MM.1S (cell line): ENCODE data around the gene PARVB.

ENCODE experiments used
- DNase-seq: peaks from one replicate; pipeline ENCODE4 v3.0.0-alpha.2; 2015
- H2AFZ ChIP-seq: fragments of 300-600 bp; sonication (generic); 2 replicates; pipeline ENCODE4 v1.6.0; 2016; ENCODE audit warnings: antibody characterized with exemption, low read length
- H3F3A ChIP-seq: fragments of 300-600 bp; sonication (generic); 2 replicates; pipeline ENCODE4 v1.6.1; 2016; ENCODE audit warnings: mild to moderate bottlenecking, antibody characterized with exemption, low read length, moderate library complexity, mixed read lengths; ENCODE audit not compliant: insufficient read depth
- H3K27ac ChIP-seq: fragments of 300-600 bp; sonication (generic); 2 replicates; pipeline ENCODE4 v1.5.1; 2016; ENCODE audit warnings: mild to moderate bottlenecking, low read length
- H3K27me3 ChIP-seq: fragments of 300-600 bp; sonication (generic); replicated peaks from 2 replicates; pipeline ENCODE4 v1.6.0; 2016; ENCODE audit warnings: low read length; ENCODE audit not compliant: insufficient read depth
- H3K36me3 ChIP-seq: fragments of 300-600 bp; sonication (generic); replicated peaks from 2 replicates; pipeline ENCODE4 v1.6.1; 2016; ENCODE audit warnings: mild to moderate bottlenecking, low read length, mixed read lengths; ENCODE audit not compliant: insufficient read depth
- H3K4me1 ChIP-seq: fragments of 300-600 bp; sonication (generic); 2 replicates; pipeline ENCODE4 v1.6.1; 2016; ENCODE audit warnings: low read length, mixed read lengths
- H3K4me2 ChIP-seq: fragments of 300-600 bp; sonication (generic); 2 replicates; pipeline ENCODE4 v1.6.0; 2016; ENCODE audit warnings: low read depth, low read length
- H3K4me3 ChIP-seq: fragments of 300-600 bp; sonication (generic); 2 replicates; pipeline ENCODE4 v1.5.1; 2016; ENCODE audit warnings: low read length, mixed read lengths
- H3K79me2 ChIP-seq: fragments of 300-600 bp; sonication (generic); 2 replicates; pipeline ENCODE4 v1.6.1; 2016; ENCODE audit warnings: mixed run types, low read length, mixed read lengths
- H3K9ac ChIP-seq: fragments of 300-600 bp; sonication (generic); 2 replicates; pipeline ENCODE4 v1.6.1; 2016; ENCODE audit warnings: low read length, mixed read lengths
- H3K9me2 ChIP-seq: fragments of 300-600 bp; sonication (generic); replicated peaks from 2 replicates; pipeline ENCODE4 v1.6.1; 2016; ENCODE audit warnings: mild to moderate bottlenecking, low read length, mixed read lengths; ENCODE audit not compliant: insufficient read depth
- H3K9me3 ChIP-seq: fragments of 300-600 bp; sonication (generic); replicated peaks from 2 replicates; pipeline ENCODE4 v1.6.1; 2016; ENCODE audit warnings: mild to moderate bottlenecking, low read length, mixed read lengths; ENCODE audit not compliant: insufficient read depth
- H4K20me1 ChIP-seq: fragments of 300-600 bp; sonication (generic); 2 replicates; pipeline ENCODE4 v1.6.1; 2016; ENCODE audit warnings: mild to moderate bottlenecking, low read length, moderate library complexity, mixed read lengths; ENCODE audit not compliant: insufficient read depth
- CTCF ChIP-seq: fragments of 300-600 bp; sonication (generic); IDR thresholded peaks from 2 replicates; pipeline ENCODE4 v1.5.1; 2016; ENCODE audit warnings: antibody characterized with exemption, low read length, mixed read lengths
- EZH2 ChIP-seq: fragments of 300-600 bp; sonication (generic); optimal IDR thresholded peaks from 2 replicates; pipeline ENCODE3; 2017; ENCODE audit warnings: low read depth, mild to moderate bottlenecking, antibody characterized with exemption, low read length, mixed read lengths
- EZH2phosphoT487 ChIP-seq: fragments of 300-600 bp; sonication (generic); IDR thresholded peaks from 2 replicates; pipeline ENCODE4 v1.6.1; 2018; ENCODE audit warnings: antibody characterized with exemption, low read length

Gene PARVB

GRCh38 chr22:43996170-43996980 lies 27.7 kb upstream of the PARVB start:
- Histone ChIP-seq H3F3A (no peaks in the 10 kb centered on the region), H3K4me3 (peak overlapping the region; percentile 75), H3K4me2 (peak overlapping the region; percentile 89), H4K20me1 (no peaks in the 10 kb centered on the region), H3K9me3 (no peaks in the 10 kb centered on the region), H3K27me3 (no peaks in the 10 kb centered on the region), H3K9ac (peak overlapping the region; percentile 44; the same call in 1 of the 2 replicates), H3K9me2 (no peaks in the 10 kb centered on the region), H3K27ac (no peak overlapping the region), H3K4me1 (no peaks in the 10 kb centered on the region), H3K79me2 (no peaks in the 10 kb centered on the region), H3K36me3 (no peaks in the 10 kb centered on the region), H2AFZ (peak overlapping the region; percentile 82)
- TF ChIP-seq EZH2phosphoT487 (no peak), EZH2 (no peak), CTCF (no peak)
- DNase-seq = peak; percentile 50

DNA sequence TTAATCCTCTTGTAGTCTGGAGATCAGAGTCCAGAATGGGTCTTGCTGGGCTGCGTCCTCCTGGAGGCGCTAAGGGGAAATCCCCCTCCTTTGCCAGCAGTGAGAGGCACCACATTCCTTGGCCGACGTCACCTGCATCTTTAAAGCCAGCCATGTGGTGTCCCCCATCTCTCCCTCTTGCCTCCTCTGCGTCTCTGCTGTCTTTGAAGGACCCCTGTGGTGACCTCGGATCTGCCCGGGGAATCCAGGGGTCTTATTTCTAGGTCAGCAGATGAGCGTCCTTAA lies 27.2 kb upstream of the PARVB start:
- H3K9me3 ChIP-seq = no peaks in the 10 kb centered on the region
- H3K4me3 ChIP-seq = no peak overlapping the region
- no peaks in the 10 kb centered on the region for H3K36me3 ChIP-seq
- no peaks in the 10 kb centered on the region for H3K79me2 ChIP-seq
- TF ChIP-seq EZH2 (no peak), EZH2phosphoT487 (no peak)
- H3K27ac ChIP-seq = no peak overlapping the region
- H4K20me1 ChIP-seq = no peaks in the 10 kb centered on the region
- H3K9me2 ChIP-seq = no peaks in the 10 kb centered on the region
- H3F3A ChIP-seq = no peaks in the 10 kb centered on the region
- no peak overlapping the region for H2AFZ ChIP-seq
- no peak overlapping the region for H3K9ac ChIP-seq
- no peaks in the 10 kb centered on the region for H3K4me1 ChIP-seq
- H3K27me3 ChIP-seq = no peaks in the 10 kb centered on the region
- no peak overlapping the region for H3K4me2 ChIP-seq
- no peak for DNase-seq

DNA sequence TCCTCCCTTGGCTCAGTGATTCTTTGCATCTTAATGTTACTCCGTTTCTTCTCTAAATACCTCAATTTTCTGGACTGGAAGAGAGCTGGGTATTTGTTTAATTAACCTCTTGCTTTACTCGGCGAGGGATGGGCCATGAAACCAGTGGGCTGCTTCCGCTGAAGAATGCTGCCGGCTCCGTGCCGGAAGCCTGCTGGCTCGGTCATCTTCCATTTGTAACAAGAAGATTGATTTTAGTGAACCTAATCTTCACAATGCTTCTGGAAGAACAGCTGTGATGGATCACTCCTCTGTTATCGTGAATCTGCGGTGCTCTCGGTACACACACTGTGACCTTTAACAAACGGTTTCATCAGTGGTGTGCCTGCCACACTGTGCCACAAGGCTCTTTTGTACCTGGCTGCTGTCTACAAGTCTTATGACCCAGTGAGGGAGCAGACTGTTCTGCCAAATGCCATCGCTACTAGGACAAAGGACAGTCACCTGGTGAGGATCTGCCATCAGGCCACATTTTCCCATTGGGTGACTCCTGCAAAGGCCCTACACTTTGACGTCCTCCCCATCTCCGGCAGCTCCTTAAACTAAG lies 25.3 kb upstream of the PARVB start:
- no peak for TF ChIP-seq EZH2
- no peak for TF ChIP-seq CTCF
- TF ChIP-seq EZH2phosphoT487 = no peak
- Histone ChIP-seq H2AFZ (no peak overlapping the region), H3K9ac (no peak overlapping the region), H3F3A (no peaks in the 10 kb centered on the region), H3K4me1 (no peaks in the 10 kb centered on the region), H3K27ac (no peak overlapping the region), H3K4me3 (no peak overlapping the region), H3K9me2 (no peaks in the 10 kb centered on the region), H3K36me3 (no peaks in the 10 kb centered on the region), H3K9me3 (no peaks in the 10 kb centered on the region), H3K79me2 (no peaks in the 10 kb centered on the region), H4K20me1 (no peaks in the 10 kb centered on the region), H3K4me2 (no peak overlapping the region), H3K27me3 (no peaks in the 10 kb centered on the region)
- DNase-seq = no peak

- Histone ChIP-seq H3K79me2 (no peaks in the 10 kb centered on the region), H3K9me3 (no peaks in the 10 kb centered on the region), H3K4me3 (no peak overlapping the region), H3K4me1 (no peaks in the 10 kb centered on the region), H3F3A (no peaks in the 10 kb centered on the region), H3K9ac (no peak overlapping the region), H3K36me3 (no peaks in the 10 kb centered on the region), H4K20me1 (no peaks in the 10 kb centered on the region), H3K27ac (no peak overlapping the region), H2AFZ (no peak overlapping the region), H3K4me2 (no peak overlapping the region), H3K9me2 (no peaks in the 10 kb centered on the region), H3K27me3 (no peaks in the 10 kb centered on the region)
- TF ChIP-seq CTCF (no peak), EZH2 (no peak), EZH2phosphoT487 (no peak)
- DNase-seq = no peak
Observed at GRCh38 chr22:43999378-43999777, 24.7 kb upstream of the PARVB start.
